CD4-positive, alpha-beta T cell treated with Interleukin-2 at 100 ng/mL for 4 hours (primary cell): ENCODE measurements around the gene UNC5CL.

Source experiments
- DNase-seq: peaks from one replicate; pipeline ENCODE4 v3.0.0-alpha.2; 2020; ENCODE audit warnings: low spot score

Gene UNC5CL

GRCh38 chr6:41002168-41002567 is 36.9 kb downstream of the UNC5CL start:
- no peak for DNase-seq

GRCh38 chr6:41000248-41000647 is 38.8 kb downstream of the UNC5CL start:
- DNase-seq: no peak

- DNase-seq: no peak
These were observed 39.5 kb downstream of the UNC5CL start for GRCh38 chr6:40999569-40999968.

- no peak for DNase-seq
These were observed 40.4 kb downstream of the UNC5CL start for GRCh38 chr6:40998661-40999060.

- DNase-seq: no peak
These were observed 41.6 kb downstream of the UNC5CL start for GRCh38 chr6:40997234-40997957.

GRCh38 chr6:40996591-40997233 is 42.3 kb downstream of the UNC5CL start:
- DNase-seq: no peak

- no peak for DNase-seq
These were observed 46.3 kb downstream of the UNC5CL start for GRCh38 chr6:40992746-40993145.

GRCh38 chr6:40990301-40990700 is 48.7 kb downstream of the UNC5CL start:
- no peak for DNase-seq

- DNase-seq: no peak
These were observed 49.5 kb downstream of the UNC5CL start for GRCh38 chr6:40989204-40990169.

- DNase-seq: no peak
These were observed 50.4 kb downstream of the UNC5CL start for GRCh38 chr6:40988634-40989033.

GRCh38 chr6:40986921-40987819 is 51.9 kb downstream of the UNC5CL start:
- DNase-seq: no peak

- DNase-seq: no peak
These were observed 52.7 kb downstream of the UNC5CL start for GRCh38 chr6:40986364-40986763.

- DNase-seq: no peak
These were observed 55.3 kb downstream of the UNC5CL start for GRCh38 chr6:40983752-40984151.

- DNase-seq: no peak
These were observed 56.1 kb downstream of the UNC5CL start for GRCh38 chr6:40982917-40983316.

- DNase-seq: no peak
These were observed 60.2 kb downstream of the UNC5CL start for GRCh38 chr6:40978687-40979289.

- no peak for DNase-seq
These were observed 61.3 kb downstream of the UNC5CL start for GRCh38 chr6:40977695-40978094.

GRCh38 chr6:40977085-40977484 is 61.9 kb downstream of the UNC5CL start:
- no peak for DNase-seq
